Hindlimb muscle (tissue), 1 donor: ENCODE measurements around the gene NEUROD2. TPM values are rescaled to one million over a fixed set of nuclear protein-coding genes. Genes with fewer than 3 reads are reported as not detected.

Source experiments
- DNase-seq: peaks from one replicate; pipeline ENCODE4 v3.0.0-alpha.2; 2013
- polyA plus RNA-seq: library from polyadenylated mRNA; unstranded; fragments of 120-200 nt; gene quantifications from one replicate; pipeline ENCODE4 v1.2.1, GENCODE V29; 2013; ENCODE audit not compliant: insufficient read length

Gene NEUROD2
- polyA plus RNA-seq, 1 donor: 0.05 TPM

- DNase-seq: no peak
Measured at GRCh38 chr17:39618246-39618913, 10.7 kb upstream of the NEUROD2 start.

GRCh38 chr17:39617446-39618245 lies 9.9 kb upstream of the NEUROD2 start:
- no peak for DNase-seq

- DNase-seq: no peak
Measured at GRCh38 chr17:39617100-39617445, 9.4 kb upstream of the NEUROD2 start.

- no peak for DNase-seq
Measured at GRCh38 chr17:39615434-39615833, 7.7 kb upstream of the NEUROD2 start.

- DNase-seq: no peak
Measured at GRCh38 chr17:39614545-39615157, 6.9 kb upstream of the NEUROD2 start.

GRCh38 chr17:39612935-39613464 lies 5.3 kb upstream of the NEUROD2 start:
- no peak for DNase-seq

GRCh38 chr17:39612291-39612894 lies 4.7 kb upstream of the NEUROD2 start:
- DNase-seq: no peak

- DNase-seq: no peak
Measured at GRCh38 chr17:39611401-39612112, 3.8 kb upstream of the NEUROD2 start.

- no peak for DNase-seq
Measured at GRCh38 chr17:39609416-39610025, 1.8 kb upstream of the NEUROD2 start.

- DNase-seq: no peak
Measured at GRCh38 chr17:39608142-39608981, 642 bp upstream of the NEUROD2 start.

GRCh38 chr17:39607057-39607850 lies 466 bp downstream of the NEUROD2 start:
- DNase-seq: no peak

GRCh38 chr17:39606434-39607056 lies 1.2 kb downstream of the NEUROD2 start:
- DNase-seq: no peak

GRCh38 chr17:39605492-39606433 lies 2.0 kb downstream of the NEUROD2 start:
- no peak for DNase-seq

- DNase-seq: no peak
Measured at GRCh38 chr17:39604911-39605491, 2.7 kb downstream of the NEUROD2 start.

- DNase-seq: no peak
Measured at GRCh38 chr17:39603304-39604016, 4.3 kb downstream of the NEUROD2 start.

- DNase-seq: no peak
Measured at GRCh38 chr17:39602533-39603303, 5.0 kb downstream of the NEUROD2 start.
